WTC11 (cell line): ENCODE results near the gene ZFPM1. TPM values are rescaled to one million over a fixed set of nuclear protein-coding genes. Genes with fewer than 3 reads are reported as not detected.

Experiments used
- ATAC-seq: fragments of 200-7000 bp; cut with Tn5 transposase; 2 replicates; pipeline ENCODE4 v1.10.0; 2021; ENCODE audit warnings: mild to moderate bottlenecking, moderate library complexity
- CTCF ChIA-PET: fragments of 300-600 bp; sonication (Branson Sonifier 250); formaldehyde crosslinking; loops from one replicate; lab custom pipeline; 2021; ENCODE audit warnings: antibody characterized with exemption; lab: Charles Lee
- POLR2A ChIA-PET: fragments of 350-600 bp; sonication (Branson Sonifier 250); formaldehyde crosslinking; loops from one replicate; lab custom pipeline; 2021; ENCODE audit warnings: antibody characterized with exemption; lab: Charles Lee
- DNase-seq: peaks from one replicate; pipeline ENCODE4 v3.0.0; 2021; ENCODE audit warnings: low spot score
- H3K27ac Mint-ChIP-seq: 2 replicates; pipeline ENCODE4 v1.8.0; 2021; ENCODE audit warnings: mixed read lengths
- H3K27me3 Mint-ChIP-seq: 2 replicates; pipeline ENCODE4 v1.8.0; 2021; ENCODE audit warnings: low read depth, mild to moderate bottlenecking, moderate library complexity, mixed read lengths
- H3K36me3 Mint-ChIP-seq: 2 replicates; pipeline ENCODE4 v1.8.0; 2021; ENCODE audit warnings: mixed read lengths
- H3K4me1 Mint-ChIP-seq: 2 replicates; pipeline ENCODE4 v1.8.0; 2022; ENCODE audit warnings: mixed read lengths
- H3K4me3 Mint-ChIP-seq: 2 replicates; pipeline ENCODE4 v1.8.0; 2021; ENCODE audit warnings: mild to moderate bottlenecking, moderate library complexity, mixed read lengths
- H3K9me3 Mint-ChIP-seq: 2 replicates; pipeline ENCODE4 v1.8.0; 2021; ENCODE audit warnings: mixed read lengths
- AR ChIP-seq: fragments of 250-450 bp; sonication (Bioruptor Pico); IDR thresholded peaks from 2 replicates; pipeline ENCODE4 v1.9.0; 2021; ENCODE audit warnings: mild to moderate bottlenecking
- CREB1 ChIP-seq: sonication (generic); formaldehyde crosslinking; IDR thresholded peaks from 2 replicates; pipeline ENCODE4 v1.8.0; 2023; ENCODE audit warnings: mild to moderate bottlenecking, missing genetic modification reagents
- CREM ChIP-seq: sonication (generic); formaldehyde crosslinking; IDR thresholded peaks from 2 replicates; pipeline ENCODE4 v1.8.1; 2022; ENCODE audit warnings: mild to moderate bottlenecking, missing genetic modification reagents, moderate library complexity
- E2F4 ChIP-seq: sonication (generic); formaldehyde crosslinking; IDR thresholded peaks from 2 replicates; pipeline ENCODE4 v1.8.1; 2022; ENCODE audit warnings: low read depth, mild to moderate bottlenecking, moderate library complexity, missing genetic modification reagents, borderline replicate concordance
- FOXJ3 ChIP-seq: sonication (generic); formaldehyde crosslinking; IDR thresholded peaks from 2 replicates; pipeline ENCODE4 v1.9.0; 2021; ENCODE audit warnings: missing genetic modification reagents, mild to moderate bottlenecking, borderline replicate concordance
- GTF2I ChIP-seq: fragments of 250-450 bp; sonication (Bioruptor Pico); conservative IDR thresholded peaks from 2 replicates; pipeline ENCODE4 v1.4.0; 2021; ENCODE audit warnings: mild to moderate bottlenecking
- JAZF1 ChIP-seq: fragments of 250-450 bp; sonication (Bioruptor Pico); IDR thresholded peaks from 2 replicates; pipeline ENCODE4 v1.9.0; 2021; ENCODE audit warnings: moderate library complexity, mild to moderate bottlenecking, inconsistent platforms
- JUN ChIP-seq: sonication (generic); formaldehyde crosslinking; IDR thresholded peaks from 2 replicates; pipeline ENCODE4 v1.8.0; 2023; ENCODE audit warnings: mild to moderate bottlenecking, missing genetic modification reagents
- NFATC4 ChIP-seq: fragments of 250-450 bp; sonication (Bioruptor Pico); IDR thresholded peaks from 2 replicates; pipeline ENCODE4 v1.9.0; 2021; ENCODE audit warnings: mild to moderate bottlenecking
- NFE2L1 ChIP-seq: sonication (generic); formaldehyde crosslinking; IDR thresholded peaks from 2 replicates; pipeline ENCODE4 v1.8.1; 2023; ENCODE audit warnings: missing genetic modification reagents
- NFYB ChIP-seq: sonication (generic); formaldehyde crosslinking; conservative IDR thresholded peaks from 2 replicates; pipeline ENCODE4 v1.8.0; 2022; ENCODE audit warnings: low read depth, missing genetic modification reagents
- NR2C2 ChIP-seq: sonication (generic); formaldehyde crosslinking; IDR thresholded peaks from 2 replicates; pipeline ENCODE4 v1.8.0; 2022; ENCODE audit warnings: mild to moderate bottlenecking, missing genetic modification reagents
- SMAD3 ChIP-seq: sonication (generic); formaldehyde crosslinking; IDR thresholded peaks from 2 replicates; pipeline ENCODE4 v1.8.0; 2022; ENCODE audit warnings: missing genetic modification reagents, mild to moderate bottlenecking, borderline replicate concordance
- SMAD4 ChIP-seq: sonication (generic); formaldehyde crosslinking; IDR thresholded peaks from 2 replicates; pipeline ENCODE4 v1.8.0; 2022; ENCODE audit warnings: mild to moderate bottlenecking, missing genetic modification reagents
- ZNF219 ChIP-seq: sonication (generic); formaldehyde crosslinking; IDR thresholded peaks from 2 replicates; pipeline ENCODE4 v1.8.0; 2023; ENCODE audit warnings: missing genetic modification reagents, mild to moderate bottlenecking, borderline replicate concordance
- ZNF396 ChIP-seq: fragments of 250-450 bp; sonication (Bioruptor Pico); IDR thresholded peaks from 2 replicates; pipeline ENCODE4 v1.8.0; 2021; ENCODE audit warnings: mild to moderate bottlenecking, moderate library complexity, borderline replicate concordance
- ZSCAN18 ChIP-seq: fragments of 250-450 bp; sonication (Bioruptor Pico); IDR thresholded peaks from 2 replicates; pipeline ENCODE4 v2.1.2; 2022; ENCODE audit warnings: mild to moderate bottlenecking, moderate library complexity
- total RNA-seq: library from RNA; stranded (reverse); gene quantifications from 3 replicates; pipeline ENCODE4 v1.2.3, GENCODE V29; 2021
- TF ChIP-seq, protein P1 (sequence below): fragments of 250-450 bp; sonication (Bioruptor Pico); IDR thresholded peaks from 2 replicates; pipeline ENCODE4 v1.8.0; 2021; ENCODE audit warnings: mild to moderate bottlenecking

ZFPM1 gene
- total RNA-seq, 1 experiment from 2014 or later: 9.3 TPM

- Mint-ChIP-seq H3K36me3 (no peaks in the 10 kb centered on the region), H3K9me3 (no peaks in the 10 kb centered on the region), H3K4me3 (no peak overlapping the region), H3K4me1 (no peaks in the 10 kb centered on the region), H3K27ac (no peak overlapping the region), H3K27me3 (no peaks in the 10 kb centered on the region)
- DNase-seq: no peak
- TF ChIP-seq JAZF1 (CRISPR knock-in tag) (no peak), NR2C2 (CRISPR knock-in tag) (no peak), ZNF219 (CRISPR knock-in tag) (no peak), AR (CRISPR knock-in tag) (no peak), ZNF396 (no peak)
- POLR2A ChIA-PET: no interaction called here
- no peak for ATAC-seq
- CTCF ChIA-PET: no interaction called here
These were observed 13.0 kb upstream of the ZFPM1 start for GRCh38 chr16:88440111-88440510.

GRCh38 chr16:88440686-88441405, 12.2 kb upstream of the ZFPM1 start:
- POLR2A ChIA-PET: no interaction called here
- H3K36me3 Mint-ChIP-seq: no peaks in the 10 kb centered on the region
- no peak for ATAC-seq
- H3K27me3 Mint-ChIP-seq: no peaks in the 10 kb centered on the region
- TF ChIP-seq ZSCAN18 (CRISPR knock-in tag): no peak
- TF ChIP-seq NFATC4: no peak
- no peak for DNase-seq
- H3K27ac Mint-ChIP-seq: no peak overlapping the region
- H3K4me1 Mint-ChIP-seq: no peaks in the 10 kb centered on the region
- no peaks in the 10 kb centered on the region for H3K9me3 Mint-ChIP-seq
- H3K4me3 Mint-ChIP-seq: no peak overlapping the region
- CTCF ChIA-PET: interaction anchor here (1.2 kb wide), 1 partner anchor 11 kb away, joined by 4 read pairs; no protein-coding TSS in a partner anchor

DNA sequence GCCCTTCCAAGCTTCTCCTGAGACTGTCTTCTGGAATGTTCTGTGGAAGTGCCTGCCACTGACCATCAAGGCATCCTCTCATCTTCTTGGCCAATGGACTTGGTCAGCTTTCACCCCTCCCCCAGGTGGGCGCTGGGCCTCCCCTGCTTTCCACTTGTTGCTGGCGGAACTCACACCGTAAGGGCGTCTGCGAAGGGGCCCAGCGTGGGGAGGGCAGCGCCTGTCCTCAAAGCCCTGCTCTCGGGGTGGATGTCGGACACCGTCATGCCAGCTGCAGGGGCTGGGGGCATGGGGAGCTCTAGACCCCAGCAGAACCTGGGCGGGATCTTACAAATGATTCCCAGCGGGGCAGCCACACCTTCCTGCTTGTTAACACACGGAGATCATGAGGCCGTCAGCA, 11.6 kb upstream of the ZFPM1 start:
- no peak for TF ChIP-seq GTF2I (CRISPR knock-in tag)
- no peak for TF ChIP-seq SMAD3 (CRISPR knock-in tag)
- no peak for TF ChIP-seq FOXJ3 (CRISPR knock-in tag)
- TF ChIP-seq, protein P1, sequence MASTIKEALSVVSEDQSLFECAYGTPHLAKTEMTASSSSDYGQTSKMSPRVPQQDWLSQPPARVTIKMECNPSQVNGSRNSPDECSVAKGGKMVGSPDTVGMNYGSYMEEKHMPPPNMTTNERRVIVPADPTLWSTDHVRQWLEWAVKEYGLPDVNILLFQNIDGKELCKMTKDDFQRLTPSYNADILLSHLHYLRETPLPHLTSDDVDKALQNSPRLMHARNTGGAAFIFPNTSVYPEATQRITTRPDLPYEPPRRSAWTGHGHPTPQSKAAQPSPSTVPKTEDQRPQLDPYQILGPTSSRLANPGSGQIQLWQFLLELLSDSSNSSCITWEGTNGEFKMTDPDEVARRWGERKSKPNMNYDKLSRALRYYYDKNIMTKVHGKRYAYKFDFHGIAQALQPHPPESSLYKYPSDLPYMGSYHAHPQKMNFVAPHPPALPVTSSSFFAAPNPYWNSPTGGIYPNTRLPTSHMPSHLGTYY: no peak
- TF ChIP-seq E2F4 (CRISPR knock-in tag): no peak
- no peak for TF ChIP-seq SMAD4
- TF ChIP-seq CREB1: no peak
- no peak for TF ChIP-seq NFE2L1 (CRISPR knock-in tag)
- TF ChIP-seq NFYB (CRISPR knock-in tag): no peak
- no peak for TF ChIP-seq CREM (CRISPR knock-in tag)
- TF ChIP-seq JUN: no peak
- Mint-ChIP-seq H3K9me3 (no peaks in the 10 kb centered on the region), H3K27ac (no peak overlapping the region), H3K4me3 (no peak overlapping the region), H3K36me3 (no peaks in the 10 kb centered on the region), H3K4me1 (no peaks in the 10 kb centered on the region), H3K27me3 (no peaks in the 10 kb centered on the region)
- ChIA-PET POLR2A (no interaction called here), CTCF (interaction anchor here (1.0 to 1.2 kb wide), 2 partner anchors 11 to 27 kb away, joined by 3 to 4 read pairs; no protein-coding TSS in a partner anchor)
- ATAC-seq (no peak), DNase-seq (no peak)
